GM19099 (cell line): ENCODE measurements around the gene CREB3L2.

Source experiments
- POLR2A ChIP-seq: IDR thresholded peaks from 3 replicates; pipeline ENCODE4 v1.6.1; 2011; ENCODE audit warnings: low read depth; ENCODE audit not compliant: insufficient read length; ENCODE audit errors: extremely low read depth

Gene CREB3L2

DNA sequence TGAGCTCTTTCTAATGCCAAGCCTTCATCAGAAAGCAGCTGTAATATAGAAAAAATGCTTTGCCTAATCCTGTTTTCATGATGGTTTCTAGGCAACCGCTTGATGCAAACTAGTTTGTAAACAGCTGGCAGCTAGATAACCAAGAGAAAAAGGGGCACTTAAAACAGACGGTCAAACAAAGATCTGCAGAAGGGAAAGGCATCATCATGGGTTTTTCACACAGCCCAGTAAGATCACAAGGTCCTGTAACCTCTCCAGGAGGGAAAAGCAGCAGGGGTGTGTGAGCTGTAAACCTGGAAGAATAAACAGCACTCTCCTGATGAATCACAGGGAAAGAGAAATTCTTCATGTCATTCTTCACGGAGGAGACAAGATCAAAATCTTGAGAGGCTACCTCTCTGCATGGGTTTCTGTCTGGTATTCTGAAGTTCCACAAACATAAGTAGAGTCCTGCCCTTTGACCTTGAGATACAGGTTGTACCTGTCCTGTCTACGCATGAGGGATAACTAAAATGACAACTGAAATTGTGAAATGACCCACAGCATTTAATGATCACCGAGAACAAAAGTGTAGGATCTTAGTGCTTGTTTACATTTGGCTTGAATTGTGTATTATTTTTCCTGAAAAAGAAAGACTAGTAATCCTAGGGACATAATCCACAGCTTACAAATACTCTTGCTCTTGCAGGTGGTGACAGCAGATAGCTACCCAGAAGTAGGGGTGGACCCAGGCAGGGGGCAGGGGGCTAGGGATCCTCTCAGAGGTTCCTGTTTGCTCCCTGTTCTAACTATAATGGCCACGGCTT lies 48.0 kb downstream of the CREB3L2 start:
- no peak for TF ChIP-seq POLR2A

- no peak for TF ChIP-seq POLR2A
These were observed 48.7 kb downstream of the CREB3L2 start for GRCh38 chr7:137953043-137953664.

DNA sequence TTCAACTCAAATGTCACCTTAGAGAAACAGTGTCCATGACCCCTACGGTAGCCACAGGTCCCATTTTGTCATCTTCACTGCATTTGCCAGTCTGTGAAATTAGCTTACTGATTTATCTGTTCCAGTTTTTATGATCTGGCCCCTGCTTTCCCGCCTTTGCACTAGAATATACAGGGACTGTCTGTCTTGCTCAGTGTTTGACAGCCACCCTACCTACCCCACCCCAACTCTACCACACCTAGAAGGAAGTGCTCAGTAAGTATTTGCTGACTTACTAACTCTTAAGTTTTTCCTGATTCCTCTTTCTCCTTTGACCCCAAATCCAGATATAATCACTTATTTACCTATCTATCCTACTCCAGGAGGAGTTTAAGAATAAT lies 49.5 kb downstream of the CREB3L2 start:
- no peak for TF ChIP-seq POLR2A

- no peak for TF ChIP-seq POLR2A
These were observed 50.0 kb downstream of the CREB3L2 start for GRCh38 chr7:137951700-137952425.

GRCh38 chr7:137950967-137951366 lies 50.9 kb downstream of the CREB3L2 start:
- TF ChIP-seq POLR2A = no peak

DNA sequence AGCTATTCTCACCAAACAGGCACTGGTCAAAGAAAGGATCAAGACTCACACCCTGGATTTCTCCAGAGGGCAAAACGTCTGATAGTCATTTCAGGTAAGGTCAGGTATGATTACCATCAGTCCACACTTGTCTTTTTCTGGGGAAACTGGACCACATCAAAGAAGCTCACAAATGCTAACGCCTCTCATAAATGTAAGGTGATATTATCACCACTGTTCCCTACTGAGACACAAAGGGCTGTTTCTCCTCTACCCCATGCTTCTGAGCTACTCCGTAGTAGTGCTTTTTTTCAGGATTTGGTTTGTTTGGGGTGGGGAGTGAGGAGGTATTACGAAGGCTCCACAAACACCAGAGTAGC lies 51.6 kb downstream of the CREB3L2 start:
- TF ChIP-seq POLR2A = no peak

DNA sequence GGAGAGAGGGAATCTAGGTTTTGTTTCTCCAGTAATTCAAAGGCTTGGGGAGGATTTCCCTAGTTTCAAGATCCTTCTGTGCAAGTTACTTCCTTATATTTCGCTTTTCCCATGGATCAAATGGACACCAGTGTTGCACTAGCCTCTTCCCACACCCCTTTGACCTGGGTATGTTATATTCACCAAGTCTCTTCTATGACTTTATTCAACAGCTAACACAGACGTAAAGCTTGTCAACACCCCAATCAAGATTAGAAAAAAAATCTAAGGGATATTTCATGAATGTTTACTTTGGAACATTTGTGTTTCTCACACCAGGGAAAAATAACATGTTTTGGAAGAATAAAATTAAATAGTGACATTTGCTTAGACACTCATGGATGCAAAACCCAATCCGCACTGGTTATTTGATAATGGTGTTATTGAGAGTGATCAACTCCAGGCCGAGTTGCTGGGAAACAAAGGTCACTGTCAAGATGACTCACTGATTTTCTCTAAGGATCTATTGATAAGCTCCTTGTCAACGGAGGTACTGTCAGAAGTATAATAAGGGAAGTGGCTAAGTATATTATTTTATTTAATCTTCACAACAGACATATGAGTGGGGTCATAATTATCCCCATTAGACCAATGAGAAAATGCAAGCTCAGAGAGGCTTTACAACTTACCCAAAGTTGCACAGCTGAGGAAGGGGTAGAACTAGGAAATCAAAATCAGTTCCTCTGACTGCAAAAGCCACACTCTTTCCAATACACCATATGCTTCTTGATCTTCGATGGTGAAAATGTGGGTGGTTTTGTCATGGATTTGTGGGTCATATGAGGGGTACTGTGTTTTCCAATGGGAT lies 52.2 kb downstream of the CREB3L2 start:
- no peak for TF ChIP-seq POLR2A

DNA sequence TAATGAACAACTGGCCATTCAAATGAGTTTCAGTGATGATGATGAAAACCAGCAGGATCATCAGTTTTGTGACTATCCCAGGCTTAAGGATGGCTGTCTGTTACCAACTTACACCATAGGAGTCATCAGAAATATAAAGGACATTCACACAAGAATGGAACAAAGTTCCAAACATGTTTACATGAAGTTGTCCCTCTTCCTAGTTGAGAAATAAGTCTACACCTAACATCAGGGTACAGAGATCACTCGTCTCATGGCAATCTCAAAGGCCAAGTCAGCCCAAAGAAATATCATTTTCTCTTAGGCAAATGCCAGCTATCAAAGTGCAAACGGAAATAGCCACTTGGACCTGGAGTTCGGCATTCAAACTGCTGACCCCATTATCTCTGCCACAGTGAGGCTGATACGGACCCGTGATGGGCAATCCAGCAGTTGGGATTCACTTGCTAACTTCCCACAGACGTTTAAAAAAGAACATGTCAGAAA lies 53.0 kb downstream of the CREB3L2 start:
- no peak for TF ChIP-seq POLR2A

- no peak for TF ChIP-seq POLR2A
These were observed 53.6 kb downstream of the CREB3L2 start for GRCh38 chr7:137948083-137948844.

DNA sequence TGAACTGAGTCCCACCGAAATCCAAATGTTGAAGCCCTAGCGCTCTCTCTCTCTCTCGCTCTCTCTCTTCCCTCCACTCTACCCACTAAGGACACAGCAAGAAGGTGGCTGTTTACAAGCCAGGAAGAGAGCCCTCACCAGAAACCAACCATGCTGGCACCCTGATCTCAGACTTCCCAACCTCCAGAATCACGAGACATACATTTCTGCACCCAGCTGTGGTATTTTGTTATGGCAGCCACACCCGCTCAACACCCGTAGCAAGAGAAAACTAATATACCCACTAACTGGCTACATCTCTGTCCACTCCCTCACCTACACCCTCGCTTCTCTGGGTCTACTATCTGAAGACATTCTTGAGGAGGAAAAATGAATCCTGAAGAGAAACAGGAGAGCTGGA lies 54.8 kb downstream of the CREB3L2 start:
- TF ChIP-seq POLR2A = no peak

DNA sequence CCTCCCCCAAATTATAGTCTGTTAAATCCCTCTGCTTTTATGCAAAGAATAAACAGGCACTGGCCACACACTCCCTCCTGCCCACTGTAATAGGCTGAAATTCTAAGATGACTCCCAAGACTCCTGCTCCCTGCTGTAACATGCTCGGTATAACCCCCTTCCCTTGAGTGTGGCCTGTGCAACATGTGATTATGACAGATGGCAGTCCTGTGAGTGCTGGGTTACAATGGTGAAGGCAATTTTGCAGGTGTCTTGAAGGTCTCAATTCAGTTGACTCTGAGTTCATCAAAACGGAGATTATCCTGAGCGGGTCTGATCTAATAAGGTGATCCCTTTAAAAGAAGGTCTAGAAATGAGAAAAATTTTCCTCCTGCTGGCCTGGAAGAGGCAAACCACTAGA lies 55.9 kb downstream of the CREB3L2 start:
- no peak for TF ChIP-seq POLR2A

- no peak for TF ChIP-seq POLR2A
These were observed 57.7 kb downstream of the CREB3L2 start for GRCh38 chr7:137944168-137944567.

GRCh38 chr7:137943132-137943551 lies 58.7 kb downstream of the CREB3L2 start:
- no peak for TF ChIP-seq POLR2A

DNA sequence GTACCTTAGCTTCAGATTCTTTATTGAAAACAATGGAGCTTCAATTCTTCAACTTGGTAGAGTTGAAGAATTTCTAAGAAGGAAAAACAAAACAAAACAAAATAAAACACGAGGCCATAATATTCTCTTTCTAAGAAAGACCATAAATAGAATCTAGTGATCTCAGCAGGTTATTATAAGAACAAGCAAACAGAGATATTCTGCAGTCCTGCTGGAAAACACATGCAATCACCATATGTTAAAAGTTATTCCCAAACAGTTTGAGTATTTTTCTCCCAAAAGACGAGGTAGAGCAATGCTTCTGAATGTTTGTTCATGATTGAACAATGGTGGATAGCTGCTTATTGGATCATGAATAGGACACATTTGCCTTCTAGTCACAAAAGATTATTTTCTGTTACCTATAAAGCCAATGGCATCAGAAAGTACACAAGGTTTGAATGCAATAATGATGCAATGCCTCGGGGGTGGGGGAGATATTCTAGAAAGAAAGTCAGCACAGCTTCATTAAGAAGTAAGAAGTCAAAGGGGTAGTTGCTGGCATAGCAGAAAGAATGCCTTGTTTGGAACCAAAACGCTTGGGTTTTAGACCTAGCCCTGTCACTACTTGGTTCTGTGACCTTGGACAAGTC lies 59.3 kb downstream of the CREB3L2 start:
- no peak for TF ChIP-seq POLR2A
